GM12801 (cell line): ENCODE data around the gene FGGY.

Source experiments
- TF ChIP-seq, protein P1 (sequence below): IDR thresholded peaks from one replicate; pipeline ENCODE4 v1.5.1; 2011; ENCODE audit warnings: control low read depth; ENCODE audit not compliant: insufficient read length; ENCODE audit errors: extremely low read depth

FGGY gene

GRCh38 chr1:59378621-59379370 is 81.9 kb downstream of the FGGY start:
- TF ChIP-seq, protein P1, sequence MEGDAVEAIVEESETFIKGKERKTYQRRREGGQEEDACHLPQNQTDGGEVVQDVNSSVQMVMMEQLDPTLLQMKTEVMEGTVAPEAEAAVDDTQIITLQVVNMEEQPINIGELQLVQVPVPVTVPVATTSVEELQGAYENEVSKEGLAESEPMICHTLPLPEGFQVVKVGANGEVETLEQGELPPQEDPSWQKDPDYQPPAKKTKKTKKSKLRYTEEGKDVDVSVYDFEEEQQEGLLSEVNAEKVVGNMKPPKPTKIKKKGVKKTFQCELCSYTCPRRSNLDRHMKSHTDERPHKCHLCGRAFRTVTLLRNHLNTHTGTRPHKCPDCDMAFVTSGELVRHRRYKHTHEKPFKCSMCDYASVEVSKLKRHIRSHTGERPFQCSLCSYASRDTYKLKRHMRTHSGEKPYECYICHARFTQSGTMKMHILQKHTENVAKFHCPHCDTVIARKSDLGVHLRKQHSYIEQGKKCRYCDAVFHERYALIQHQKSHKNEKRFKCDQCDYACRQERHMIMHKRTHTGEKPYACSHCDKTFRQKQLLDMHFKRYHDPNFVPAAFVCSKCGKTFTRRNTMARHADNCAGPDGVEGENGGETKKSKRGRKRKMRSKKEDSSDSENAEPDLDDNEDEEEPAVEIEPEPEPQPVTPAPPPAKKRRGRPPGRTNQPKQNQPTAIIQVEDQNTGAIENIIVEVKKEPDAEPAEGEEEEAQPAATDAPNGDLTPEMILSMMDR, result no peak

DNA sequence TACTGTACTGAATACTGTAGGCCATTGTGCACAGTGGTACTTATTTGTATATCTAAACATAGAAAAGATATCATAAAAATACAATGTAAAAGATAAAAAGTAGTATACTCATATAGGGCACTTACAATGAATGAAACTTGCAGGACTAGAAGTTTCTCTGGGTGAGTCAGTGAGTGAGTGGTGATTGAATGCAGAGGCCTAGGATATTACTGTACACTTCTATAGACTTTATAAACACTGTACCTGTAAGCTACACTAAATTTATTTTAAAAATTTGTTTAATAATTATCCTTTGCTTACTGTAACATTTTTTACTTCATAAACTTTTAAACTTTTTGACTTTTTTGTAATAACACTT is 82.5 kb downstream of the FGGY start:
- TF ChIP-seq, protein P1, result no peak

GRCh38 chr1:59383963-59384362 is 87.1 kb downstream of the FGGY start:
- TF ChIP-seq, protein P1, result no peak

DNA sequence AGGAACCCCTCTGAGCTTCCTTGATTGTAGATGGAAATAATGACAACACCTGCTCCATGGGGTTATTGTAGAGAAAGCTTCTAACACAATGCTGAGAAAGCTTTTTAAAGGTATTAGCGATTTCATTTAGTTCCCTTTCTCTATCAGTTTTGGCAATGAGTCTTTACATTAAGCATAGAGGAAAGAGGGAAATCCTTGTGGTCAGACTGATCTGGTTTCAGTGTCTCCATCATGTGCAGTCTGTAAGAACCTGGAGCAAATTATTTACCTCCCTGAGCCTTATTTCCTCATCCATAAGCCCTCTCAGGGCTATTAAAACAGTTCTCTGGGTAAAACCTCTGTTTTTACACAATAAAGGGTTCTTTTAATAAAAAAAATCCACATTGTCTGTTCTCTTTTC is 87.5 kb downstream of the FGGY start:
- TF ChIP-seq, protein P1, result no peak

- TF ChIP-seq, protein P1, result no peak
These were observed 91.3 kb downstream of the FGGY start for GRCh38 chr1:59388191-59388590.

GRCh38 chr1:59389847-59390246 is 93.0 kb downstream of the FGGY start:
- TF ChIP-seq, protein P1, result no peak

GRCh38 chr1:59390307-59390706 is 93.4 kb downstream of the FGGY start:
- TF ChIP-seq, protein P1, result no peak
